Esophagus squamous epithelium (tissue), 4 donors: ENCODE results near the gene MYLK2.

Source experiments
- POLR2A ChIP-seq, 4 donors: fragments of 450-650 bp; IDR thresholded peaks; one replicate each; pipeline ENCODE4 v1.6.1; 2017; ENCODE audit warnings: antibody characterized with exemption in 4 of 4, mild to moderate bottlenecking in 4 of 4, moderate library complexity in 3 of 4
- TF ChIP-seq, protein P1 (sequence below), 6 experiments: fragments of 450-650 bp in 4 of 6; fragments of 200-600 bp in 2 of 6; sonication (generic) in 2 of 6; IDR thresholded peaks; one replicate each; pipeline ENCODE4 v1.5.1; 2016 to 2019; ENCODE audit warnings: antibody characterized with exemption in 6 of 6, mild to moderate bottlenecking in 4 of 6, moderate library complexity in 4 of 6

GRCh38 chr20:31833130-31833930, 14.2 kb downstream of the MYLK2 start:
- TF ChIP-seq, protein P1, sequence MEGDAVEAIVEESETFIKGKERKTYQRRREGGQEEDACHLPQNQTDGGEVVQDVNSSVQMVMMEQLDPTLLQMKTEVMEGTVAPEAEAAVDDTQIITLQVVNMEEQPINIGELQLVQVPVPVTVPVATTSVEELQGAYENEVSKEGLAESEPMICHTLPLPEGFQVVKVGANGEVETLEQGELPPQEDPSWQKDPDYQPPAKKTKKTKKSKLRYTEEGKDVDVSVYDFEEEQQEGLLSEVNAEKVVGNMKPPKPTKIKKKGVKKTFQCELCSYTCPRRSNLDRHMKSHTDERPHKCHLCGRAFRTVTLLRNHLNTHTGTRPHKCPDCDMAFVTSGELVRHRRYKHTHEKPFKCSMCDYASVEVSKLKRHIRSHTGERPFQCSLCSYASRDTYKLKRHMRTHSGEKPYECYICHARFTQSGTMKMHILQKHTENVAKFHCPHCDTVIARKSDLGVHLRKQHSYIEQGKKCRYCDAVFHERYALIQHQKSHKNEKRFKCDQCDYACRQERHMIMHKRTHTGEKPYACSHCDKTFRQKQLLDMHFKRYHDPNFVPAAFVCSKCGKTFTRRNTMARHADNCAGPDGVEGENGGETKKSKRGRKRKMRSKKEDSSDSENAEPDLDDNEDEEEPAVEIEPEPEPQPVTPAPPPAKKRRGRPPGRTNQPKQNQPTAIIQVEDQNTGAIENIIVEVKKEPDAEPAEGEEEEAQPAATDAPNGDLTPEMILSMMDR (IDR thresholded peaks at IDR 0.05): peak in 5 of 6 experiments; percentile 45 to 72 (median 54)
- no peak for TF ChIP-seq POLR2A (IDR thresholded peaks at IDR 0.05)
